ENCODE measurements around the gene QSOX2. TPM values are rescaled to one million over a fixed set of nuclear protein-coding genes. Genes with fewer than 3 reads are reported as not detected.

The QSOX2 gene
- total RNA-seq, 1 experiment from 2014 or later, result 34.6 TPM

DNA sequence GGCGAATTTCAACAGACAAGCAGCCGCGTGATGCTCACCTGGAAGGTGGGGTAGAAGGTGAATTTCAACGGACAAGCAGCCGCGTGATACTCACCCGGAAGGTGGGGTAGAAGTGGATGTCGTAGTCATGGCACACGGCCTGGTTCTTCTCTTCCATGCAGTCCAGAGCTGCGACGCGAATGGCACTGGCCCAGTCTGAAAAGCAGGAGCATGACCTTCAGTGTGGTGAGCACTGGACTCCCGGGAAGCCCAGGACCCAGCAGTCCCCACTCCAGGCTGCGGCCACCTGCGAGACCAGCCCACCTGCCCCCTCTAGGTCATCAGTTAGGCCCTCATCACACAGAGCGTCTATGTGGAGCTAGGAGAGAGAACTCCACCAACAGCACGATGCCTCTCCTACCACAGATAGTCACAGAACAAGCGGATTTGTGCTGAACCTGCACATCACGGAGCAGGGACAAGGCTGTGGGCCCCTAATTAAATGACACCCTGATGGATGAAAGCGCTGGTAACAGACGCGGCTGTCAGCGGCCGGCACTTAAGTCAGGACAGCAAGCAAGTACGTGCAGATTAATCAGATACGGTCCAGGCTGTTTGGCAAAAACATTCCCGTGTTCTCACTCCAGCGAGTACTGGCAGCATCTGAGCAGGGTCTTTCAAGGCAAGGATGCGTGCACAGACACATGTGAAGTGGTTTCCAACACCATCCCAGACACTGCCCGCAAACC, 18.8 kb downstream of the QSOX2 start:
- peaks cover 5% of the 10 kb centered on the region; the same call in 1 of the 2 replicates for H4K20me1 ChIP-seq (ENCODE audit: insufficient read depth)
- no peak overlapping the region for H3K27ac ChIP-seq (ENCODE audit: low read depth, low read length)
- peaks cover 98% of the 10 kb centered on the region for H3K79me2 ChIP-seq (ENCODE audit: insufficient read depth, low read length)
- no peak for DNase-seq (ENCODE audit: low read depth, low spot score)
- H3K9me3 ChIP-seq (ENCODE audit: control insufficient read depth in 1 of 2, insufficient read depth in 1 of 2, low read depth in 1 of 2, low read length in 2 of 2), result no peaks in the 10 kb centered on the region
- H3K9ac ChIP-seq (ENCODE audit: low read length), result no peak overlapping the region
- H3K4me1 ChIP-seq (ENCODE audit: control insufficient read depth in 1 of 2, insufficient read depth in 2 of 2, low read length in 2 of 2), result peaks cover 19 to 49% of the 10 kb centered on the region in 2 experiments
- BruUV-seq (replicated peaks), result no TSS peak
- ChIA-PET POLR2A (no interaction called here), RAD21 (ENCODE audit: low non-redundant PET in 1 of 2, low total read pairs in 2 of 2, uncharacterized antibody in 2 of 2, unreplicated experiment in 2 of 2) (no interaction called here), CTCF (interaction anchor here (1.2 kb wide), 1 partner anchor 57 kb away, joined by 3 read pairs; no protein-coding TSS in a partner anchor)
- H3K4me2 ChIP-seq (ENCODE audit: low read length), result no peak overlapping the region
- peaks cover 3 to 44% of the 10 kb centered on the region in 2 experiments; a peak in 3 of 4 replicates for H3K36me3 ChIP-seq (ENCODE audit: control insufficient read depth in 1 of 2, insufficient read depth in 2 of 2, low read length in 2 of 2)
- no peak overlapping the region for H3K4me3 ChIP-seq (replicated peaks in 1 of 2; ENCODE audit: low read depth in 1 of 2, low read length in 2 of 2)
- H2AFZ ChIP-seq (ENCODE audit: low read depth, low read length, poor library complexity, severe bottlenecking), result no peak overlapping the region
- intact Hi-C loops (cut with micrococcal nuclease), result loop anchor here (2.0 to 10.0 kb wide), 3 partner anchors 56 to 262 kb away; partner anchors contain the start of gene UBAC1
- H3K27me3 ChIP-seq (ENCODE audit: insufficient read depth, low read length), result no peaks in the 10 kb centered on the region
- ATAC-seq, result no peak
- TF ChIP-seq SIN3A (IDR thresholded peaks at IDR 0.05; ENCODE audit: low read depth) (no peak), MAX (IDR thresholded peaks at IDR 0.05) (no peak), SP1 (IDR thresholded peaks at IDR 0.05; ENCODE audit: low read depth) (no peak), ZNF274 (IDR thresholded peaks at IDR 0.05; ENCODE audit: low read depth, low read length) (no peak), EZH2phosphoT487 (IDR thresholded peaks at IDR 0.05; ENCODE audit: borderline replicate concordance) (no peak), EZH2 (IDR thresholded peaks at IDR 0.05) (no peak), CEBPB (IDR thresholded peaks at IDR 0.05; ENCODE audit: low read depth) (no peak), SRF (IDR thresholded peaks at IDR 0.05; ENCODE audit: low read depth) (no peak), TCF7L2 (IDR thresholded peaks at IDR 0.05; ENCODE audit: borderline replicate concordance, extremely low read depth, insufficient read depth, insufficient read length) (no peak), CBX3 (IDR thresholded peaks at IDR 0.05; ENCODE audit: low read depth) (no peak), ELF1 (IDR thresholded peaks at IDR 0.05; ENCODE audit: borderline replicate concordance, low read depth) (no peak), JUND (IDR thresholded peaks at IDR 0.05) (no peak), POLR2A (IDR thresholded peaks at IDR 0.05; ENCODE audit: borderline replicate concordance, extremely low read depth, insufficient read depth, insufficient read length) (no peak), FOSL1 (IDR thresholded peaks at IDR 0.05; ENCODE audit: low read depth) (no peak), RAD21 (IDR thresholded peaks at IDR 0.05; ENCODE audit: low read depth) (no peak), YY1 (IDR thresholded peaks at IDR 0.05; ENCODE audit: extremely low read depth, insufficient replicate concordance, low read depth, low read length) (no peak)
- TF ChIP-seq, protein P1, sequence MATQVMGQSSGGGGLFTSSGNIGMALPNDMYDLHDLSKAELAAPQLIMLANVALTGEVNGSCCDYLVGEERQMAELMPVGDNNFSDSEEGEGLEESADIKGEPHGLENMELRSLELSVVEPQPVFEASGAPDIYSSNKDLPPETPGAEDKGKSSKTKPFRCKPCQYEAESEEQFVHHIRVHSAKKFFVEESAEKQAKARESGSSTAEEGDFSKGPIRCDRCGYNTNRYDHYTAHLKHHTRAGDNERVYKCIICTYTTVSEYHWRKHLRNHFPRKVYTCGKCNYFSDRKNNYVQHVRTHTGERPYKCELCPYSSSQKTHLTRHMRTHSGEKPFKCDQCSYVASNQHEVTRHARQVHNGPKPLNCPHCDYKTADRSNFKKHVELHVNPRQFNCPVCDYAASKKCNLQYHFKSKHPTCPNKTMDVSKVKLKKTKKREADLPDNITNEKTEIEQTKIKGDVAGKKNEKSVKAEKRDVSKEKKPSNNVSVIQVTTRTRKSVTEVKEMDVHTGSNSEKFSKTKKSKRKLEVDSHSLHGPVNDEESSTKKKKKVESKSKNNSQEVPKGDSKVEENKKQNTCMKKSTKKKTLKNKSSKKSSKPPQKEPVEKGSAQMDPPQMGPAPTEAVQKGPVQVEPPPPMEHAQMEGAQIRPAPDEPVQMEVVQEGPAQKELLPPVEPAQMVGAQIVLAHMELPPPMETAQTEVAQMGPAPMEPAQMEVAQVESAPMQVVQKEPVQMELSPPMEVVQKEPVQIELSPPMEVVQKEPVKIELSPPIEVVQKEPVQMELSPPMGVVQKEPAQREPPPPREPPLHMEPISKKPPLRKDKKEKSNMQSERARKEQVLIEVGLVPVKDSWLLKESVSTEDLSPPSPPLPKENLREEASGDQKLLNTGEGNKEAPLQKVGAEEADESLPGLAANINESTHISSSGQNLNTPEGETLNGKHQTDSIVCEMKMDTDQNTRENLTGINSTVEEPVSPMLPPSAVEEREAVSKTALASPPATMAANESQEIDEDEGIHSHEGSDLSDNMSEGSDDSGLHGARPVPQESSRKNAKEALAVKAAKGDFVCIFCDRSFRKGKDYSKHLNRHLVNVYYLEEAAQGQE (IDR thresholded peaks at IDR 0.05; ENCODE audit: low read depth), result no peak
- TF ChIP-seq, protein P2, sequence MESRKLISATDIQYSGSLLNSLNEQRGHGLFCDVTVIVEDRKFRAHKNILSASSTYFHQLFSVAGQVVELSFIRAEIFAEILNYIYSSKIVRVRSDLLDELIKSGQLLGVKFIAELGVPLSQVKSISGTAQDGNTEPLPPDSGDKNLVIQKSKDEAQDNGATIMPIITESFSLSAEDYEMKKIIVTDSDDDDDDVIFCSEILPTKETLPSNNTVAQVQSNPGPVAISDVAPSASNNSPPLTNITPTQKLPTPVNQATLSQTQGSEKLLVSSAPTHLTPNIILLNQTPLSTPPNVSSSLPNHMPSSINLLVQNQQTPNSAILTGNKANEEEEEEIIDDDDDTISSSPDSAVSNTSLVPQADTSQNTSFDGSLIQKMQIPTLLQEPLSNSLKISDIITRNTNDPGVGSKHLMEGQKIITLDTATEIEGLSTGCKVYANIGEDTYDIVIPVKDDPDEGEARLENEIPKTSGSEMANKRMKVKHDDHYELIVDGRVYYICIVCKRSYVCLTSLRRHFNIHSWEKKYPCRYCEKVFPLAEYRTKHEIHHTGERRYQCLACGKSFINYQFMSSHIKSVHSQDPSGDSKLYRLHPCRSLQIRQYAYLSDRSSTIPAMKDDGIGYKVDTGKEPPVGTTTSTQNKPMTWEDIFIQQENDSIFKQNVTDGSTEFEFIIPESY (IDR thresholded peaks at IDR 0.05; ENCODE audit: extremely low read depth, insufficient replicate concordance, low read length), result no peak
- TF ChIP-seq, protein P3, sequence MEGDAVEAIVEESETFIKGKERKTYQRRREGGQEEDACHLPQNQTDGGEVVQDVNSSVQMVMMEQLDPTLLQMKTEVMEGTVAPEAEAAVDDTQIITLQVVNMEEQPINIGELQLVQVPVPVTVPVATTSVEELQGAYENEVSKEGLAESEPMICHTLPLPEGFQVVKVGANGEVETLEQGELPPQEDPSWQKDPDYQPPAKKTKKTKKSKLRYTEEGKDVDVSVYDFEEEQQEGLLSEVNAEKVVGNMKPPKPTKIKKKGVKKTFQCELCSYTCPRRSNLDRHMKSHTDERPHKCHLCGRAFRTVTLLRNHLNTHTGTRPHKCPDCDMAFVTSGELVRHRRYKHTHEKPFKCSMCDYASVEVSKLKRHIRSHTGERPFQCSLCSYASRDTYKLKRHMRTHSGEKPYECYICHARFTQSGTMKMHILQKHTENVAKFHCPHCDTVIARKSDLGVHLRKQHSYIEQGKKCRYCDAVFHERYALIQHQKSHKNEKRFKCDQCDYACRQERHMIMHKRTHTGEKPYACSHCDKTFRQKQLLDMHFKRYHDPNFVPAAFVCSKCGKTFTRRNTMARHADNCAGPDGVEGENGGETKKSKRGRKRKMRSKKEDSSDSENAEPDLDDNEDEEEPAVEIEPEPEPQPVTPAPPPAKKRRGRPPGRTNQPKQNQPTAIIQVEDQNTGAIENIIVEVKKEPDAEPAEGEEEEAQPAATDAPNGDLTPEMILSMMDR (IDR thresholded peaks at IDR 0.05 in 2 of 3, conservative IDR thresholded peaks at IDR 0.05 in 1 of 3; ENCODE audit: borderline replicate concordance in 1 of 3, insufficient read depth in 1 of 3, low read depth in 2 of 3, low read length in 2 of 3), result no peak
- TF ChIP-seq, protein P4, sequence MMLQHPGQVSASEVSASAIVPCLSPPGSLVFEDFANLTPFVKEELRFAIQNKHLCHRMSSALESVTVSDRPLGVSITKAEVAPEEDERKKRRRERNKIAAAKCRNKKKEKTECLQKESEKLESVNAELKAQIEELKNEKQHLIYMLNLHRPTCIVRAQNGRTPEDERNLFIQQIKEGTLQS (IDR thresholded peaks at IDR 0.05), result no peak
- no peaks in the 10 kb centered on the region for H3K9me2 ChIP-seq (ENCODE audit: insufficient read depth)
